Esophagus muscularis mucosa (tissue), 4 donors: ENCODE data around the gene SHB. TPM values are rescaled to one million over a fixed set of nuclear protein-coding genes. Genes with fewer than 3 reads are reported as not detected.

Experiments
- DNase-seq: peaks from one replicate; pipeline ENCODE4 v3.0.0-alpha.2; 2017; ENCODE audit errors: extremely low spot score
- H3K27ac ChIP-seq, 4 donors: fragments of 200-600 bp; sonication (generic); replicated peaks in 1 of 4; 1 replicate in 3 of 4; 2 replicates in 1 of 4; pipeline ENCODE4 v1.5.1; 2016 to 2019; ENCODE audit warnings: mild to moderate bottlenecking in 1 of 4
- H3K27me3 ChIP-seq, 4 donors: fragments of 200-600 bp; sonication (generic); one replicate each; pipeline versions ENCODE4 v1.5.1 to v1.6.0; 2016 to 2019
- H3K36me3 ChIP-seq, 4 donors: fragments of 200-600 bp; sonication (generic); one replicate each; pipeline ENCODE4 v1.5.1; 2016 to 2019
- H3K4me1 ChIP-seq, 4 donors: fragments of 200-600 bp; sonication (generic); one replicate each; pipeline ENCODE4 v1.5.1; 2016 to 2019
- H3K4me3 ChIP-seq, 4 donors: fragments of 200-600 bp; sonication (generic); 1 replicate in 2 of 4; 2 replicates in 2 of 4; pipeline ENCODE4 v1.5.1; 2016 to 2019; ENCODE audit warnings: mild to moderate bottlenecking in 4 of 4, moderate library complexity in 1 of 4
- H3K9me3 ChIP-seq, 4 donors: fragments of 200-600 bp; sonication (generic); 1 replicate in 3 of 4; 2 replicates in 1 of 4; pipeline ENCODE4 v1.5.1; 2016 to 2019
- EP300 ChIP-seq: sonication (generic); formaldehyde crosslinking; IDR thresholded peaks from one replicate; pipeline ENCODE4 v1.6.1; 2017; ENCODE audit warnings: antibody characterized with exemption
- POLR2A ChIP-seq: fragments of 450-650 bp; IDR thresholded peaks from one replicate; pipeline ENCODE4 v1.6.1; 2017; ENCODE audit warnings: antibody characterized with exemption, moderate library complexity, mild to moderate bottlenecking, low read depth
- POLR2AphosphoS5 ChIP-seq, 2 donors: sonication (generic); formaldehyde crosslinking; IDR thresholded peaks; one replicate each; pipeline ENCODE4 v1.6.1; 2017; ENCODE audit warnings: antibody characterized with exemption in 2 of 2
- WGBS: methylation state at CpG from one replicate; pipeline ENCODE4 v1.1.5; 2018; 5-methylcytosine and 5-hydroxymethylcytosine counted together
- intact Hi-C: fragments of 100-400 bp; cut with DNase I; formaldehyde crosslinking; loops from one replicate; pipeline ENCODE4 v1.15.1; 2023
- total RNA-seq, 4 donors: library from RNA; depleted of rRNA; stranded (reverse); fragments of >200 nt; gene quantifications; one replicate each; pipeline versions ENCODE4 v1.1.0 to v1.2.1, GENCODE V29; 2016
- TF ChIP-seq, protein P1 (sequence below), 3 experiments: fragments of 200-600 bp in 2 of 3; fragments of 450-650 bp in 1 of 3; sonication (generic) in 2 of 3; IDR thresholded peaks; one replicate each; pipeline ENCODE4 v1.5.1; 2017 to 2019; ENCODE audit warnings: antibody characterized with exemption in 3 of 3, mild to moderate bottlenecking in 2 of 3, moderate library complexity in 1 of 3

The SHB gene
- total RNA-seq, 4 donors from 2014 or later, result 16.6 to 21.2 (median 21.0) TPM

- intact Hi-C loops, result loop anchor here (2.0 to 5.0 kb wide), 2 partner anchors 41 to 155 kb away; no protein-coding TSS in a partner anchor
- Histone ChIP-seq H3K4me1 (peaks cover 49 to 62% (median 60%) of the 10 kb centered on the region in 4 donors), H3K27ac (peak overlapping the region; percentile 87 to 98 (median 93)), H3K9me3 (no peaks in the 10 kb centered on the region), H3K36me3 (no peaks in the 10 kb centered on the region), H3K27me3 (peaks cover 0 to 4% (median 0%) of the 10 kb centered on the region in 4 donors), H3K4me3 (peak overlapping the region; percentile 89 to 99 (median 94))
- WGBS, result no CpG with 5 or more reads among the region's 107 CpGs
- TF ChIP-seq POLR2A (no peak), EP300 (no peak), POLR2AphosphoS5 (IDR thresholded peaks at IDR 0.05) (no peak)
- TF ChIP-seq, protein P1, sequence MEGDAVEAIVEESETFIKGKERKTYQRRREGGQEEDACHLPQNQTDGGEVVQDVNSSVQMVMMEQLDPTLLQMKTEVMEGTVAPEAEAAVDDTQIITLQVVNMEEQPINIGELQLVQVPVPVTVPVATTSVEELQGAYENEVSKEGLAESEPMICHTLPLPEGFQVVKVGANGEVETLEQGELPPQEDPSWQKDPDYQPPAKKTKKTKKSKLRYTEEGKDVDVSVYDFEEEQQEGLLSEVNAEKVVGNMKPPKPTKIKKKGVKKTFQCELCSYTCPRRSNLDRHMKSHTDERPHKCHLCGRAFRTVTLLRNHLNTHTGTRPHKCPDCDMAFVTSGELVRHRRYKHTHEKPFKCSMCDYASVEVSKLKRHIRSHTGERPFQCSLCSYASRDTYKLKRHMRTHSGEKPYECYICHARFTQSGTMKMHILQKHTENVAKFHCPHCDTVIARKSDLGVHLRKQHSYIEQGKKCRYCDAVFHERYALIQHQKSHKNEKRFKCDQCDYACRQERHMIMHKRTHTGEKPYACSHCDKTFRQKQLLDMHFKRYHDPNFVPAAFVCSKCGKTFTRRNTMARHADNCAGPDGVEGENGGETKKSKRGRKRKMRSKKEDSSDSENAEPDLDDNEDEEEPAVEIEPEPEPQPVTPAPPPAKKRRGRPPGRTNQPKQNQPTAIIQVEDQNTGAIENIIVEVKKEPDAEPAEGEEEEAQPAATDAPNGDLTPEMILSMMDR (IDR thresholded peaks at IDR 0.05), result no peak
- no peak for DNase-seq
Measured at GRCh38 chr9:38067859-38068681, 957 bp downstream of the SHB start.

GRCh38 chr9:38066914-38067858 is 1.8 kb downstream of the SHB start:
- peak overlapping the region; percentile 89 to 99 (median 94) for H3K4me3 ChIP-seq
- peaks cover 0 to 4% (median 0%) of the 10 kb centered on the region in 4 donors for H3K27me3 ChIP-seq
- peak overlapping the region; percentile 87 to 98 (median 93) for H3K27ac ChIP-seq
- no peaks in the 10 kb centered on the region for H3K9me3 ChIP-seq
- DNase-seq, result peak; percentile 94
- intact Hi-C loops, result loop anchor here (5.0 kb wide), 1 partner anchor 40 kb away; no protein-coding TSS in a partner anchor
- peaks cover 58 to 69% (median 68%) of the 10 kb centered on the region in 4 donors for H3K4me1 ChIP-seq
- TF ChIP-seq POLR2A (peak; percentile 19), POLR2AphosphoS5 (IDR thresholded peaks at IDR 0.05) (peak; percentile 40 to 42)
- TF ChIP-seq, protein P1 (IDR thresholded peaks at IDR 0.05), result no peak
- WGBS, result 9% methylated on average over 16 of the region's 47 CpGs
- H3K36me3 ChIP-seq, result no peaks in the 10 kb centered on the region

GRCh38 chr9:38066197-38066913 is 2.7 kb downstream of the SHB start:
- no peaks in the 10 kb centered on the region for H3K9me3 ChIP-seq
- H3K27me3 ChIP-seq, result peaks cover 0 to 4% (median 0%) of the 10 kb centered on the region in 4 donors
- no peak for TF ChIP-seq POLR2AphosphoS5 (IDR thresholded peaks at IDR 0.05)
- TF ChIP-seq, protein P1 (IDR thresholded peaks at IDR 0.05), result peak; percentile 10 to 28 (median 11)
- DNase-seq, result no peak
- H3K4me3 ChIP-seq, result peak overlapping the region; percentile 89 to 99 (median 94)
- H3K4me1 ChIP-seq, result peaks cover 66 to 78% (median 76%) of the 10 kb centered on the region in 4 donors
- WGBS, result 33% methylated on average over 7 of the region's 7 CpGs
- peak overlapping the region; percentile 87 to 98 (median 93) for H3K27ac ChIP-seq
- H3K36me3 ChIP-seq, result no peaks in the 10 kb centered on the region
- intact Hi-C loops, result loop anchor here (5.0 kb wide), 1 partner anchor 39 kb away; no protein-coding TSS in a partner anchor

GRCh38 chr9:38065369-38066075 is 3.5 kb downstream of the SHB start:
- H3K27me3 ChIP-seq, result peaks cover 0 to 4% (median 0%) of the 10 kb centered on the region in 4 donors
- TF ChIP-seq POLR2A, result no peak
- 68% methylated on average over 9 of the region's 9 CpGs for WGBS
- no peaks in the 10 kb centered on the region for H3K9me3 ChIP-seq
- peak overlapping the region; percentile 89 to 99 (median 94) for H3K4me3 ChIP-seq
- DNase-seq, result no peak
- intact Hi-C loops, result loop anchor here (5.0 kb wide), 1 partner anchor 38 kb away; no protein-coding TSS in a partner anchor
- peaks cover 0 to 3% (median 0%) of the 10 kb centered on the region in 4 donors for H3K36me3 ChIP-seq
- H3K27ac ChIP-seq, result peak overlapping the region; percentile 87 to 98 (median 93)
- peaks cover 74 to 86% (median 82%) of the 10 kb centered on the region in 4 donors for H3K4me1 ChIP-seq
